Activated naive CD4-positive, alpha-beta T cell treated with anti-CD3 and anti-CD28 coated beads, Interleukin-2, amount 50 U/mL, for 24 hours (primary cell): ENCODE data around the gene SIX1.

ENCODE experiments used
- H3K27ac Mint-ChIP-seq: one replicate; pipeline ENCODE4 v1.8.0; 2021; ENCODE audit warnings: mild to moderate bottlenecking, mixed read lengths
- H3K27me3 Mint-ChIP-seq: one replicate; pipeline ENCODE4 v1.8.0; 2021; ENCODE audit warnings: mixed read lengths
- H3K36me3 Mint-ChIP-seq: one replicate; pipeline ENCODE4 v1.8.0; 2021; ENCODE audit warnings: mixed read lengths
- H3K4me1 Mint-ChIP-seq: one replicate; pipeline ENCODE4 v1.8.0; 2021; ENCODE audit warnings: mixed read lengths
- H3K4me3 Mint-ChIP-seq: one replicate; pipeline ENCODE4 v1.8.0; 2021; ENCODE audit warnings: mild to moderate bottlenecking, mixed read lengths
- H3K9me3 Mint-ChIP-seq: one replicate; pipeline ENCODE4 v1.8.0; 2021; ENCODE audit warnings: mixed read lengths

Gene SIX1

GRCh38 chr14:60636879-60637478, 12.3 kb downstream of the SIX1 start:
- Mint-ChIP-seq H3K27ac (no peak overlapping the region), H3K4me1 (peaks cover 27% of the 10 kb centered on the region), H3K36me3 (no peaks in the 10 kb centered on the region), H3K9me3 (no peaks in the 10 kb centered on the region), H3K27me3 (peaks cover 48% of the 10 kb centered on the region), H3K4me3 (no peak overlapping the region)

GRCh38 chr14:60634153-60634552, 15.1 kb downstream of the SIX1 start:
- Mint-ChIP-seq H3K27me3 (peaks cover 27% of the 10 kb centered on the region), H3K9me3 (no peaks in the 10 kb centered on the region), H3K36me3 (no peaks in the 10 kb centered on the region), H3K27ac (no peak overlapping the region), H3K4me3 (no peak overlapping the region), H3K4me1 (peaks cover 24% of the 10 kb centered on the region)

DNA sequence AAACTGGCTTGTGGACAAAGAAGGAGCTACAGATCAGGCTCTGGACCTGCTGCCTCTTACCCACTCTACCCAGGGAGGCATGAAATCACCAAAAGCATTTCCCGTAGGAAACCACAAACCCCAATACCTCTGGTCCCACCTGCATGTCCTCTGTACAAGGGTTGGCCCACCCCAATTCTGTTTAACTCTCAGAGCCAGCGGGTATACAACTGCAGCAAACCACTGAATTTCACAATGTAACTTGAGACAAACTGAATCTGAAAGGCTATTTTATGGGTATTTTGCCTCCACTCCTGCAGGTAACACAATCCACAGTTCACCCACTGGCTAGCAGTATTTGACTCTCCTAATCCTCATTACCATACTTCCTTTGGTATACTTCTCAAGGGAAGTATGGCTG, 16.5 kb downstream of the SIX1 start:
- Mint-ChIP-seq H3K27me3 (peaks cover 21% of the 10 kb centered on the region), H3K27ac (no peak overlapping the region), H3K36me3 (no peaks in the 10 kb centered on the region), H3K9me3 (no peaks in the 10 kb centered on the region), H3K4me1 (peaks cover 13% of the 10 kb centered on the region), H3K4me3 (no peak overlapping the region)

DNA sequence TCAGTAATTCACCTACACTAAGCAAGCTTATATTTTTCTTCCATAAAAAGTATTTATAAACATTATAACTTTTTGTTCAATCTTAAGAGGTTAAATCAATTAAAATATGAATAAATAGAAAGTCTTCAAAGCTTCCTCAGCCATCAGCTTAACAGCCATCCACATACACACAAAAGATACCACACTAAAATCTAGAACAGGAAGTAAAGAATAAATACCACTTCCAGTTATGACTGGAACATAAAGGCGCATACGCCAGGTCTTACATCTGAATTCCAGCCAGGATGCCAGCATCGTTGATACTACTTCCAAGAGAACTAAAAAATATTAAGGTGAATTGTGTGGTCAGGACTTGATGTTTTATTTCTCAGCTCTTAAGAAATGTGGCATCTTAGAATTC, 17.0 kb downstream of the SIX1 start:
- H3K4me3 Mint-ChIP-seq: no peak overlapping the region
- peaks cover 13% of the 10 kb centered on the region for H3K4me1 Mint-ChIP-seq
- H3K36me3 Mint-ChIP-seq: no peaks in the 10 kb centered on the region

DNA sequence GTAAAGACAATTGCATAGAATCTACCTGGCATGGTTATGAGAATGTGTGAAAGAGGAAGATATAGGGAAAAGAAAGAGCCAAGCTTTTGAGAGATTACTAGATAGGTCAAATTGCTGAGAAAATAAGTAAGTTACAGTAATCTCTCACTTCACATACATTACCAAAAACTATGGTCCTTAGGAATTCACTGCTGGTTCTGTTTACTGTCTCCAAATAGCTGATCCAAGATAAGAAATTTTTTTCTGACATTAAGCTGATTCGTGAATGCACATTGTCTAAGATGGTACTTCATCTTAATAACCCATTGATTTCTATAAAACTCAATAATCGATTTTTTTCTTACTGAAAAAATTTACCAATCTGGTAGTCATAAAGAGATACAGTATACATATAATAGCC, 17.4 kb downstream of the SIX1 start:
- Mint-ChIP-seq H3K27ac (no peak overlapping the region), H3K36me3 (no peaks in the 10 kb centered on the region), H3K4me3 (no peak overlapping the region), H3K4me1 (peaks cover 10% of the 10 kb centered on the region), H3K27me3 (peaks cover 19% of the 10 kb centered on the region), H3K9me3 (no peaks in the 10 kb centered on the region)

More for the DNA sequence above, 17.0 kb downstream of the SIX1 start:
- Mint-ChIP-seq H3K9me3 (no peaks in the 10 kb centered on the region), H3K27me3 (peaks cover 21% of the 10 kb centered on the region), H3K27ac (no peak overlapping the region)

DNA sequence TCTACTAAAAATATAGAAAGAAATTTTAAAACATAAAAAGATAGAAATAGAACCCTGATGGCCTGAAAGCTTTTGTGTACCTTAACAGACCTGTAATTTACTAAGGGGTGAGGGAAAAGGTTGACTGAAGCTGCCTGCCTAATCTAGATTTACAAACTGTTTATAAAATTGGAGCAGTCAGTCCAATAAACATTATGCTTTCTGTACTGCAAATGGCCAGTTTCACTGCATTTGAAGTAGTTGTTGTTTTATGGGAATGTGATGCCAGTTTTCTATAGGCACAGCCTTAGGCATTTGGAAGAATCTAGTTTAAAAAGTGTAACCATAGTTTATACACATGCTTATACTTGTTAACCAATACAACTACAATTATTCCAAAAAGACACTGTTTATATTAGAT, 19.1 kb downstream of the SIX1 start:
- H3K36me3 Mint-ChIP-seq: no peaks in the 10 kb centered on the region
- H3K27me3 Mint-ChIP-seq: peaks cover 11% of the 10 kb centered on the region
- no peak overlapping the region for H3K4me3 Mint-ChIP-seq
- peaks cover 9% of the 10 kb centered on the region for H3K4me1 Mint-ChIP-seq
- H3K27ac Mint-ChIP-seq: no peak overlapping the region
- H3K9me3 Mint-ChIP-seq: no peaks in the 10 kb centered on the region

DNA sequence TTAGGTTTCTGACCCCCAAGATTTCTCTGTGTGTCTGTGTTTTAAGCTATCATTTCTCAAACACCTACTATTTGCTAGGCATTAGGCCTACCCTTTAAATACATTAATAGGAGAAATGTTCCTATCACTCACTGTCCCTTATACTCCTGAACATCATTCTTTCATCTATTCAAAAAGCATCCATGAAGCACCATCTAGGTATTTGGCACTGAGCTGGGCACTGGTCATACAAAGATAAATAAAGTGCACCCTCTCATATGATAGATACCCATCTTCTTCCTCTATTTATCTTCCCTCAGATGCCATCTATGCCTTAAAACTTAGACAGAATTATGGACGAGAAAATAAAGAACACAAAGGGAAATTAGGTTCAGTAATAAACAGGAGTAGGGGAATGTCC, 20.4 kb downstream of the SIX1 start:
- H3K4me1 Mint-ChIP-seq: peaks cover 9% of the 10 kb centered on the region
- no peaks in the 10 kb centered on the region for H3K9me3 Mint-ChIP-seq
- H3K27ac Mint-ChIP-seq: no peak overlapping the region
- H3K27me3 Mint-ChIP-seq: peaks cover 17% of the 10 kb centered on the region
- no peaks in the 10 kb centered on the region for H3K36me3 Mint-ChIP-seq
- H3K4me3 Mint-ChIP-seq: no peak overlapping the region

- H3K4me3 Mint-ChIP-seq: no peak overlapping the region
- no peaks in the 10 kb centered on the region for H3K9me3 Mint-ChIP-seq
- H3K27me3 Mint-ChIP-seq: peaks cover 11% of the 10 kb centered on the region
- no peaks in the 10 kb centered on the region for H3K36me3 Mint-ChIP-seq
- no peak overlapping the region for H3K27ac Mint-ChIP-seq
- H3K4me1 Mint-ChIP-seq: no peaks in the 10 kb centered on the region
Observed at GRCh38 chr14:60622917-60623257, 26.4 kb downstream of the SIX1 start.

DNA sequence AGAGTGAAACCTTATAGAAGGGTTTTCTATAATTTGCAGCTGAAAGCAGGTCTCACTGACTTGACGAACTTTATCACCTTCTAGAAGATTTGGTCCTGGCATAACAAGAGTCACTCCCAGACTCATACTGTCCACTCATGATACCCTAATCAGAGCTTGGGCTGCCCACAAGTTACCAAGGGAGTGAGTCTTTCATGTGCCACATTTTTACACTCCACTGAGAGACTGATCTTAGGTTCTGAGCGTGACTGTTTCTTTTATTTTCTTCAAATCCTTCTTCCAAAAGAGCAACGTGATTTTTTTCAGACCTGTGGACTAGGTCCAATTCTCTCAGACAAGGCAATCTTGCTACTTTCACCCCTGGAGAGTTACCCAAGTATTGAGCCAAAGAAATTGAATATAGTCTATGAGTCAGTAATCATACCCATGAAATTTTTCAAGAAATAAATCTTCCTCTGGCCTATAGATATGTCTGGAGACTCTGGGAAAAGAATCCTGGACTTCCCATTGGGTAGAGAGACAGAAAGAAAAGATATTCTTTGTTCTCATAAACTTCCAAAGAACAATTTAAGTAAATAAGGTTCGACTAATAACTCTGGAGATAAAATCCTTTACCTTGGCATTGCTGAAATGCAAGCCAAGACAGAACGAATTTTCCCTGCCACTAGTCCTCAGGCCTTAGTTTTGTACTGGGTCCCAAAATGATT, 26.9 kb downstream of the SIX1 start:
- H3K9me3 Mint-ChIP-seq: no peaks in the 10 kb centered on the region
- H3K36me3 Mint-ChIP-seq: no peaks in the 10 kb centered on the region
- no peak overlapping the region for H3K27ac Mint-ChIP-seq
- no peaks in the 10 kb centered on the region for H3K4me1 Mint-ChIP-seq
- peaks cover 11% of the 10 kb centered on the region for H3K27me3 Mint-ChIP-seq
- no peak overlapping the region for H3K4me3 Mint-ChIP-seq

DNA sequence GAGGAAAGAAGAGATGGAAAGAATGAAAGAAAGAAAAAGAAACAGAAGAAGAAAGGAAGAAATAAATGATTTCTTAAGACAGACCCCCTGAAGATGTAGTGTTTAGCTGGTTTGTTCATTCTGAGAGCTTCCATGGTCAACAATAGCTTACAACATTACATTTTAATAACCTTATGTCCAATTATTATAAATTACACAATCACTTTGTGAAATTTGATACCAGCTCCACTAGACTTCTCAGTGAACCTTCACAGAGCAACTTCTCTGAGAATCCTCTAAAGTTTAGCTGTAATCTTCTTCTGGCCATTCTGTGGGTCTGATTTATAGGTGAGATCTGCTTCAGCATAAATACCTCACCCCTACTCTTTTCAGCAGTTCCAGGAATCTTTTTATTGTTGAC, 27.9 kb downstream of the SIX1 start:
- Mint-ChIP-seq H3K27me3 (peaks cover 11% of the 10 kb centered on the region), H3K4me3 (no peak overlapping the region), H3K36me3 (no peaks in the 10 kb centered on the region), H3K27ac (no peak overlapping the region), H3K4me1 (no peaks in the 10 kb centered on the region), H3K9me3 (no peaks in the 10 kb centered on the region)

- Mint-ChIP-seq H3K4me3 (no peak overlapping the region), H3K4me1 (no peaks in the 10 kb centered on the region), H3K36me3 (no peaks in the 10 kb centered on the region), H3K9me3 (no peaks in the 10 kb centered on the region), H3K27ac (no peak overlapping the region), H3K27me3 (peaks cover 5% of the 10 kb centered on the region)
Observed at GRCh38 chr14:60618241-60618640, 31.0 kb downstream of the SIX1 start.

DNA sequence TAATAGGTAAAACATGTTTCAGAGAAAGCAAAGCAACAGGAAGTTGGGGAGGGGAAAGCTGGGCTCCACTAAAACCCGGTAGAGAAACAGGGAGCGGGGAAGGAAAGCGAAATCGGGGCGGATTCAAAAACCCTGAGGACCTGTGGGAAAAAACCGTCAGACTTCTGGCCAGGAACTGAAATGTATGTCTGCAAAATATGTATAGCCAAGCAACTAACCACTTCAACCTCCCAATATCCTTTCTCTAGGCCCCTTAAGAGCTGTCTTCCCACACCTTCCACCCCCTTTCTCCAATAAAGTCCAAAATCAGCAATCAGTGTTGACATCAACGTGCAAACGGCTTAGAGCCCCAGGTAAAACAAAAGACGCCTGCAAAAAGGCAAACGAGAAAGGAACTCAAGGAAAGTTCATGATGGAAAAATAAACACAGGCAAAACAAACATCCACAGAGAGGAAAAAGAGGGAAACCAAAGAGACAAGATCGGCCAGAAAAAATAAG, 32.8 kb downstream of the SIX1 start:
- H3K4me3 Mint-ChIP-seq: no peak overlapping the region
- H3K27me3 Mint-ChIP-seq: peaks cover 8% of the 10 kb centered on the region
- H3K36me3 Mint-ChIP-seq: no peaks in the 10 kb centered on the region
- no peak overlapping the region for H3K27ac Mint-ChIP-seq
- no peaks in the 10 kb centered on the region for H3K9me3 Mint-ChIP-seq
- H3K4me1 Mint-ChIP-seq: no peaks in the 10 kb centered on the region

- H3K4me3 Mint-ChIP-seq: no peak overlapping the region
- peaks cover 18% of the 10 kb centered on the region for H3K27me3 Mint-ChIP-seq
- no peaks in the 10 kb centered on the region for H3K36me3 Mint-ChIP-seq
- no peak overlapping the region for H3K27ac Mint-ChIP-seq
- H3K4me1 Mint-ChIP-seq: no peaks in the 10 kb centered on the region
- H3K9me3 Mint-ChIP-seq: peaks cover 4% of the 10 kb centered on the region
Observed at GRCh38 chr14:60602291-60602690, 47.0 kb downstream of the SIX1 start.

GRCh38 chr14:60599727-60600126, 49.5 kb downstream of the SIX1 start:
- Mint-ChIP-seq H3K4me1 (no peaks in the 10 kb centered on the region), H3K9me3 (no peaks in the 10 kb centered on the region), H3K27me3 (peaks cover 17% of the 10 kb centered on the region)

DNA sequence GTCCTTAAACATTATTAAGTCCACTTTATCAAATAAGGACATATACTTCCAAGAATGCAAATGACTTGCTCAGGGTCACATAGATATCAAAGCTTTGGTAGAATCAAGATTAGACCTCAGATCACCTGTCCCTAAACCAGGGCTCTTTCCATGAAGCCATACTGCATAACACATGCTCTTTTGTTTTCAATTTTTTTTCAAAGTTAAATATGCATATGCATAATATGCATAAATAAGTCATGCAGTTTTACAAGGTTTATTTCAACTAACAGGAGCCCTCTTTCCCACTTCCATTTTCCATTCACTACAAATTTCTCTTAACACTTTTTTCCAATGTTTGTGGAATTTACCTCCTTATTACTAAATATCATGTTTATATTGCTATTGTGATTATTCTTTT, 53.1 kb downstream of the SIX1 start:
- Mint-ChIP-seq H3K27ac (no peak overlapping the region), H3K4me3 (no peak overlapping the region), H3K9me3 (no peaks in the 10 kb centered on the region), H3K27me3 (peaks cover 6% of the 10 kb centered on the region), H3K4me1 (no peaks in the 10 kb centered on the region), H3K36me3 (no peaks in the 10 kb centered on the region)

More at GRCh38 chr14:60599727-60600126, 49.5 kb downstream of the SIX1 start:
- no peak overlapping the region for H3K27ac Mint-ChIP-seq
- no peak overlapping the region for H3K4me3 Mint-ChIP-seq
- H3K36me3 Mint-ChIP-seq: no peaks in the 10 kb centered on the region

DNA sequence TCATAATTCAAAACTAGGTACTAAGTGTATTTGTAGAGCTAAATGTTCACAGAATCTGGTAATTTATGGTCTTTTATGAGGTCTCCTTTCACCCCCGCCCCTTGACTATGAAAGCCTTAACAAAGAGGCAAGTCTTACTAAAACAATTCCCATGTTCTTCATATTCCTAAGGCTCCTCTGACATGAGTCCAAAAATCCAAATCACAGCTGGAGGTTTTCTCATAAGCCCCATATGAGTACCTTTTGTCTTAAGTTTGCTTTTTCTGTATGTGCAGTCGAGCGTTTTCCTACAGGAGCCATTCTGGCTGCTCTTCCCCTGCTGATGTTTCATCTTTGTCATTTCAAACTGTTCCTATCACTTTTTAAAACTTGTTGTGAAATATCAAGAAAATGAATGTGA, 55.2 kb downstream of the SIX1 start:
- no peaks in the 10 kb centered on the region for H3K4me1 Mint-ChIP-seq
- H3K36me3 Mint-ChIP-seq: no peaks in the 10 kb centered on the region
- H3K27ac Mint-ChIP-seq: no peak overlapping the region
- H3K27me3 Mint-ChIP-seq: peaks cover 8% of the 10 kb centered on the region
- H3K4me3 Mint-ChIP-seq: no peak overlapping the region
- no peaks in the 10 kb centered on the region for H3K9me3 Mint-ChIP-seq
